HG03558 (cell line): ENCODE measurements around the gene LARGE1.

Experiments
- ATAC-seq: cut with Tn5 transposase; IDR thresholded peaks from one replicate; pipeline ENCODE4 v1.9.1; 2021; ENCODE audit warnings: moderate number of reproducible peaks; ENCODE audit not compliant: unreplicated experiment; ENCODE audit errors: extremely low read depth

Gene LARGE1

GRCh38 chr22:33787645-33788456, 132.4 kb downstream of the LARGE1 start:
- no peak for ATAC-seq

GRCh38 chr22:33786149-33786548, 134.1 kb downstream of the LARGE1 start:
- no peak for ATAC-seq

- no peak for ATAC-seq
These were observed 134.8 kb downstream of the LARGE1 start for GRCh38 chr22:33785283-33785968.

- no peak for ATAC-seq
These were observed 138.9 kb downstream of the LARGE1 start for GRCh38 chr22:33781411-33781810.

GRCh38 chr22:33780531-33781136, 139.6 kb downstream of the LARGE1 start:
- no peak for ATAC-seq

GRCh38 chr22:33779243-33779642, 141.0 kb downstream of the LARGE1 start:
- ATAC-seq = no peak

GRCh38 chr22:33776491-33776890, 143.8 kb downstream of the LARGE1 start:
- no peak for ATAC-seq

GRCh38 chr22:33774781-33775180, 145.5 kb downstream of the LARGE1 start:
- no peak for ATAC-seq

GRCh38 chr22:33772745-33773144, 147.5 kb downstream of the LARGE1 start:
- ATAC-seq = no peak

- ATAC-seq = no peak
These were observed 149.1 kb downstream of the LARGE1 start for GRCh38 chr22:33771136-33771535.

GRCh38 chr22:33770723-33771122, 149.6 kb downstream of the LARGE1 start:
- ATAC-seq = no peak

- no peak for ATAC-seq
These were observed 154.2 kb downstream of the LARGE1 start for GRCh38 chr22:33766091-33766490.

GRCh38 chr22:33758961-33759360, 161.3 kb downstream of the LARGE1 start:
- ATAC-seq = no peak

GRCh38 chr22:33757802-33758483, 162.3 kb downstream of the LARGE1 start:
- ATAC-seq = no peak

- ATAC-seq = no peak
These were observed 163.1 kb downstream of the LARGE1 start for GRCh38 chr22:33757041-33757801.

GRCh38 chr22:33756508-33756949, 163.7 kb downstream of the LARGE1 start:
- no peak for ATAC-seq

- no peak for ATAC-seq
These were observed 171.6 kb downstream of the LARGE1 start for GRCh38 chr22:33748714-33749113.

- ATAC-seq = no peak
These were observed 172.6 kb downstream of the LARGE1 start for GRCh38 chr22:33747576-33748180.

- no peak for ATAC-seq
These were observed 173.2 kb downstream of the LARGE1 start for GRCh38 chr22:33747029-33747428.
